CD4-positive, alpha-beta T cell treated with Interleukin-4 for 4 hours (primary cell): Measurements from ENCODE around the gene XKR8.
A peak's percentile ranks its signal among the peaks of the same experiment; 100 is the strongest.

Experiments used
- DNase-seq: peaks from one replicate; pipeline ENCODE4 v3.0.0-alpha.2; 2020

The XKR8 gene

GRCh38 chr1:27959792-27960603, at the start of gene XKR8:
Gene XKR8 (plus strand): TSS chr1:27959973. CDS start chr1:27960070, 97 bp downstream.
- DNase-seq = peak; percentile 75

GRCh38 chr1:27912429-27912828, 47.3 kb upstream of the XKR8 start:
- DNase-seq = no peak

- no peak for DNase-seq
Measured at GRCh38 chr1:27915082-27915575, 44.6 kb upstream of the XKR8 start.

GRCh38 chr1:27922272-27922671, 37.5 kb upstream of the XKR8 start:
- DNase-seq = no peak

- DNase-seq = no peak
Measured at GRCh38 chr1:27928216-27928954, 31.4 kb upstream of the XKR8 start.

- no peak for DNase-seq
Measured at GRCh38 chr1:27931184-27931583, 28.6 kb upstream of the XKR8 start.

GRCh38 chr1:27931759-27932158, 28.0 kb upstream of the XKR8 start:
- no peak for DNase-seq

GRCh38 chr1:27934818-27935549, 24.8 kb upstream of the XKR8 start, which contains the start of gene SMPDL3B:
Gene SMPDL3B (plus strand): TSS chr1:27935000. CDS start chr1:27935184, 184 bp downstream.
- no peak for DNase-seq

- no peak for DNase-seq
Measured at GRCh38 chr1:27935721-27936120, 24.1 kb upstream of the XKR8 start.

- no peak for DNase-seq
Measured at GRCh38 chr1:27936370-27936769, 23.4 kb upstream of the XKR8 start.

GRCh38 chr1:27937524-27937836, 22.3 kb upstream of the XKR8 start:
- DNase-seq = no peak

- no peak for DNase-seq
Measured at GRCh38 chr1:27938488-27938887, 21.3 kb upstream of the XKR8 start.

GRCh38 chr1:27940297-27940696, 19.5 kb upstream of the XKR8 start:
- peak; percentile 76 for DNase-seq

GRCh38 chr1:27940870-27941560, 18.8 kb upstream of the XKR8 start:
- no peak for DNase-seq

- no peak for DNase-seq
Measured at GRCh38 chr1:27941671-27942540, 17.9 kb upstream of the XKR8 start.

- DNase-seq = no peak
Measured at GRCh38 chr1:27945020-27945419, 14.8 kb upstream of the XKR8 start.

- no peak for DNase-seq
Measured at GRCh38 chr1:27949027-27949426, 10.7 kb upstream of the XKR8 start.

GRCh38 chr1:27951396-27951795, 8.4 kb upstream of the XKR8 start:
- DNase-seq = no peak

GRCh38 chr1:27952147-27952546, 7.6 kb upstream of the XKR8 start:
- DNase-seq = no peak

GRCh38 chr1:27954186-27954585, 5.6 kb upstream of the XKR8 start:
- DNase-seq = no peak

GRCh38 chr1:27955076-27955475, 4.7 kb upstream of the XKR8 start:
- no peak for DNase-seq

- DNase-seq = no peak
Measured at GRCh38 chr1:27956761-27957160, 3.0 kb upstream of the XKR8 start.
